Transverse colon (tissue), 4 donors: ENCODE measurements around the gene GRIP2.

ENCODE experiments used
- CTCF ChIP-seq, 5 experiments: fragments of 200-600 bp in 3 of 5; fragments of 450-650 bp in 2 of 5; sonication (generic) in 3 of 5; IDR thresholded peaks; 1 replicate in 2 of 5; 2 replicates in 3 of 5; pipeline ENCODE4 v1.5.1; 2016 to 2017; ENCODE audit warnings: antibody characterized with exemption in 5 of 5, inconsistent platforms in 3 of 5, mild to moderate bottlenecking in 2 of 5, moderate library complexity in 1 of 5
- POLR2AphosphoS5 ChIP-seq, 3 donors: sonication (generic); formaldehyde crosslinking; IDR thresholded peaks; one replicate each; pipeline ENCODE4 v1.6.1; 2016; ENCODE audit warnings: antibody characterized with exemption in 3 of 3

GRCh38 chr3:14535616-14536015 is 4.5 kb downstream of the GRIP2 start:
- TF ChIP-seq POLR2AphosphoS5 (IDR thresholded peaks at IDR 0.05) (no peak), CTCF (IDR thresholded peaks at IDR 0.05) (no peak)
